ENCODE measurements around the gene YY1AP1.

DNA sequence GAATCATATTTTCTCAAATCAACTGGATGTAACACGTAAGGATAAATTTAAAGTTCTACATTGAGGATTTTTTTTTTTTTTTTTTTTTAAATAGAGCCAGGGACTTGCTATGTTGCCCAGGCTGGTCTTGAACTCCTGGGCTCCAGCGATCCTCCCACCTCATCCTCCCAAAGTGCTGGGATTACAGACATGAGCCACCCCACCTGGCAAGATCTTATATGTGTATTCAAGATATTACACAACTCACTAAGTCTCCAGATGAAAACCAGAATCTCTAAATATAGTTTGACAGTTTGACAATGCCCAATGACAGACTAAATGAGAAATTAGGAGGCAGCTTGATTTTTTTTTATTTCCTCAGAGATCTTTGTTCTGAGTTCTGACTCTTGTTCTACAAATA, 6.8 kb downstream of the YY1AP1 start:
- TF ChIP-seq, protein P1, sequence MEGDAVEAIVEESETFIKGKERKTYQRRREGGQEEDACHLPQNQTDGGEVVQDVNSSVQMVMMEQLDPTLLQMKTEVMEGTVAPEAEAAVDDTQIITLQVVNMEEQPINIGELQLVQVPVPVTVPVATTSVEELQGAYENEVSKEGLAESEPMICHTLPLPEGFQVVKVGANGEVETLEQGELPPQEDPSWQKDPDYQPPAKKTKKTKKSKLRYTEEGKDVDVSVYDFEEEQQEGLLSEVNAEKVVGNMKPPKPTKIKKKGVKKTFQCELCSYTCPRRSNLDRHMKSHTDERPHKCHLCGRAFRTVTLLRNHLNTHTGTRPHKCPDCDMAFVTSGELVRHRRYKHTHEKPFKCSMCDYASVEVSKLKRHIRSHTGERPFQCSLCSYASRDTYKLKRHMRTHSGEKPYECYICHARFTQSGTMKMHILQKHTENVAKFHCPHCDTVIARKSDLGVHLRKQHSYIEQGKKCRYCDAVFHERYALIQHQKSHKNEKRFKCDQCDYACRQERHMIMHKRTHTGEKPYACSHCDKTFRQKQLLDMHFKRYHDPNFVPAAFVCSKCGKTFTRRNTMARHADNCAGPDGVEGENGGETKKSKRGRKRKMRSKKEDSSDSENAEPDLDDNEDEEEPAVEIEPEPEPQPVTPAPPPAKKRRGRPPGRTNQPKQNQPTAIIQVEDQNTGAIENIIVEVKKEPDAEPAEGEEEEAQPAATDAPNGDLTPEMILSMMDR (IDR thresholded peaks at IDR 0.05) = no peak
- no peak for TF ChIP-seq POLR2A (IDR thresholded peaks at IDR 0.05)
